H1 (cell line): Measurements from ENCODE around the gene CDK5RAP2. TPM values are rescaled to one million over a fixed set of nuclear protein-coding genes. Genes with fewer than 3 reads are reported as not detected.

ENCODE experiments used
- CTCF ChIA-PET: fragments of 300-600 bp; sonication (Branson Sonifier 250); formaldehyde crosslinking; loops from one replicate; lab custom pipeline; 2021; ENCODE audit not compliant: partially characterized antibody; lab: Charles Lee
- POLR2A ChIA-PET: fragments of 300-600 bp; sonication (Branson Sonifier 250); formaldehyde crosslinking; loops from one replicate; lab custom pipeline; 2021; ENCODE audit warnings: inconsistent platforms; ENCODE audit not compliant: partially characterized antibody; lab: Charles Lee
- DNase-seq, 2 experiments: peaks; one replicate each; pipeline versions ENCODE4 v3.0.0 to v3.0.0-alpha.2; 2010 to 2022; ENCODE audit warnings: low spot score in 2 of 2, low read depth in 1 of 2, mixed read lengths in 1 of 2
- FAIRE-seq: peaks from 2 replicates; lab custom pipeline; 2011; peaks lifted over from hg19 to GRCh38; lab: Jason Lieb, UNC
- H2AFZ ChIP-seq: 2 replicates; pipeline ENCODE4 v1.8.1; 2012; ENCODE audit warnings: low read length, inconsistent platforms
- H2AK5ac ChIP-seq: 2 replicates; pipeline ENCODE4 v1.6.1; 2013; ENCODE audit warnings: low read depth, low read length
- H2BK120ac ChIP-seq: replicated peaks from 2 replicates; pipeline ENCODE3; 2013; ENCODE audit warnings: low read depth, low read length, inconsistent platforms
- H2BK12ac ChIP-seq: 2 replicates; pipeline ENCODE4 v1.6.1; 2013; ENCODE audit warnings: low read depth, low read length
- H2BK15ac ChIP-seq: 2 replicates; pipeline ENCODE4 v1.6.1; 2013; ENCODE audit warnings: low read length
- H2BK20ac ChIP-seq: 2 replicates; pipeline ENCODE4 v1.6.1; 2013; ENCODE audit warnings: low read length
- H2BK5ac ChIP-seq: 2 replicates; pipeline ENCODE4 v1.6.1; 2013; ENCODE audit warnings: low read depth, low read length
- H3K14ac ChIP-seq: 2 replicates; pipeline ENCODE4 v1.6.1; 2013; ENCODE audit warnings: inconsistent platforms; ENCODE audit not compliant: insufficient read length
- H3K18ac ChIP-seq: 2 replicates; pipeline ENCODE4 v1.6.1; 2013; ENCODE audit warnings: low read length; ENCODE audit errors: extremely low read depth
- H3K23ac ChIP-seq: 2 replicates; pipeline ENCODE4 v1.6.1; 2013; ENCODE audit warnings: inconsistent platforms; ENCODE audit not compliant: insufficient read length
- H3K23me2 ChIP-seq: 2 replicates; pipeline ENCODE4 v1.6.1; 2013; ENCODE audit warnings: low read depth, low read length
- H3K27ac ChIP-seq: 2 replicates; pipeline ENCODE4 v1.6.1; 2011; ENCODE audit warnings: low read depth, low read length, inconsistent platforms
- H3K27me3 ChIP-seq, 4 experiments: replicated peaks in 1 of 4; 1 replicate in 1 of 4; 2 replicates in 3 of 4; pipeline versions ENCODE4 v1.6.1 to v1.8.1; 2011 to 2013; ENCODE audit warnings: low read length in 3 of 4, mild to moderate bottlenecking in 3 of 4, inconsistent platforms in 2 of 4, mixed read lengths in 2 of 4, moderate library complexity in 1 of 4; ENCODE audit not compliant: control insufficient read depth in 3 of 4, insufficient read depth in 3 of 4; ENCODE audit errors: extremely low read depth in 1 of 4
- H3K36me3 ChIP-seq, 4 experiments: 2 replicates each; pipeline versions ENCODE4 v1.6.1 to v1.8.1; 2011 to 2013; ENCODE audit warnings: mild to moderate bottlenecking in 4 of 4, low read length in 3 of 4, moderate library complexity in 2 of 4, control low read depth in 1 of 4, inconsistent platforms in 1 of 4; ENCODE audit not compliant: insufficient read depth in 4 of 4, control insufficient read depth in 2 of 4
- H3K4ac ChIP-seq: replicated peaks from 2 replicates; pipeline ENCODE3; 2013; ENCODE audit warnings: low read length, low read depth, mixed read lengths, inconsistent platforms; ENCODE audit not compliant: insufficient read length
- H3K4me1 ChIP-seq, 4 experiments: replicated peaks in 1 of 4; 1 replicate in 1 of 4; 2 replicates in 3 of 4; pipeline versions ENCODE4 v1.6.1 to v1.8.1; 2011 to 2013; ENCODE audit warnings: low read length in 3 of 4, inconsistent platforms in 2 of 4, mixed read lengths in 1 of 4; ENCODE audit not compliant: insufficient read depth in 4 of 4, control insufficient read depth in 3 of 4
- H3K4me2 ChIP-seq, 2 experiments: 2 replicates each; pipeline versions ENCODE4 v1.6.1 to v1.8.1; 2011 to 2013; ENCODE audit warnings: low read depth in 2 of 2, low read length in 2 of 2, control low read depth in 1 of 2, inconsistent platforms in 1 of 2, mild to moderate bottlenecking in 1 of 2; ENCODE audit not compliant: insufficient read depth in 1 of 2
- H3K4me3 ChIP-seq, 4 experiments: fragments of 200-600, 300-600 bp in 1 of 4; sonication (generic), shearing (Covaris generic), sonication (Bioruptor Twin) in 1 of 4; 2 replicates each; pipeline versions ENCODE4 v1.5.1 to v1.8.1; 2011 to 2016; ENCODE audit warnings: low read length in 4 of 4, low read depth in 3 of 4, control low read depth in 2 of 4, inconsistent platforms in 2 of 4, mild to moderate bottlenecking in 2 of 4, mixed read lengths in 1 of 4, moderate library complexity in 1 of 4; ENCODE audit not compliant: insufficient read depth in 2 of 4; ENCODE audit errors: extremely low read depth in 1 of 4
- H3K56ac ChIP-seq: replicated peaks from 2 replicates; pipeline ENCODE3; 2013; ENCODE audit warnings: low read depth, mild to moderate bottlenecking, mixed read lengths, low read length, inconsistent platforms; ENCODE audit not compliant: insufficient read length
- H3K79me1 ChIP-seq: 2 replicates; pipeline ENCODE4 v1.6.1; 2013; ENCODE audit warnings: low read depth, low read length, control low read depth
- H3K79me2 ChIP-seq, 2 experiments: 2 replicates each; pipeline versions ENCODE4 v1.6.1 to v1.8.1; 2012 to 2013; ENCODE audit warnings: low read length in 2 of 2, mild to moderate bottlenecking in 2 of 2, inconsistent platforms in 1 of 2; ENCODE audit not compliant: insufficient read depth in 2 of 2, control insufficient read depth in 1 of 2
- H3K9ac ChIP-seq, 4 experiments: replicated peaks in 1 of 4; 1 replicate in 1 of 4; 2 replicates in 3 of 4; pipeline versions ENCODE4 v1.6.1 to v1.8.1; 2011 to 2013; ENCODE audit warnings: low read depth in 3 of 4, low read length in 3 of 4, control low read depth in 2 of 4, mild to moderate bottlenecking in 2 of 4, moderate library complexity in 2 of 4, inconsistent platforms in 1 of 4; ENCODE audit errors: extremely low read depth in 1 of 4
- H3K9me3 ChIP-seq, 2 experiments: 2 replicates each; pipeline versions ENCODE4 v1.6.1 to v1.8.1; 2012 to 2013; ENCODE audit warnings: mild to moderate bottlenecking in 2 of 2, moderate library complexity in 2 of 2, control low read depth in 1 of 2, inconsistent platforms in 1 of 2, low read depth in 1 of 2, low read length in 1 of 2, mixed read lengths in 1 of 2; ENCODE audit not compliant: insufficient read depth in 2 of 2
- H4K20me1 ChIP-seq, 2 experiments: replicated peaks in 1 of 2; 2 replicates each; pipeline versions ENCODE3 to v1.8.1; 2011 to 2013; ENCODE audit warnings: inconsistent platforms in 2 of 2, low read length in 2 of 2, mild to moderate bottlenecking in 1 of 2; ENCODE audit not compliant: insufficient read depth in 2 of 2, control insufficient read depth in 1 of 2
- H4K5ac ChIP-seq: 2 replicates; pipeline ENCODE4 v1.6.1; 2013; ENCODE audit warnings: low read length, low read depth, mixed read lengths, inconsistent platforms; ENCODE audit not compliant: insufficient read length
- H4K8ac ChIP-seq: 2 replicates; pipeline ENCODE4 v1.8.0; 2013; ENCODE audit warnings: mild to moderate bottlenecking, moderate library complexity, low read length, inconsistent platforms; ENCODE audit not compliant: insufficient read depth; ENCODE audit errors: extremely low read depth
- H4K91ac ChIP-seq: replicated peaks from 2 replicates; pipeline ENCODE3; 2013; ENCODE audit warnings: low read length, mixed read lengths, inconsistent platforms; ENCODE audit not compliant: insufficient read length
- BACH1 ChIP-seq: IDR thresholded peaks from 2 replicates; pipeline ENCODE4 v1.6.1; 2012; ENCODE audit warnings: low read length, improper control_type of control experiment
- BRCA1 ChIP-seq: IDR thresholded peaks from 2 replicates; pipeline ENCODE4 v1.6.1; 2012; ENCODE audit warnings: low read depth, low read length, improper control_type of control experiment
- CBX5 ChIP-seq: fragments of 300-800, 300-1000 bp; sonication (generic); IDR thresholded peaks from 2 replicates; pipeline ENCODE4 v1.7.1; 2016; ENCODE audit warnings: antibody characterized with exemption, low read length, low read depth
- CREB1 ChIP-seq: IDR thresholded peaks from 2 replicates; pipeline ENCODE4 v1.6.1; 2012; ENCODE audit warnings: inconsistent platforms
- KDM4A ChIP-seq: IDR thresholded peaks from one replicate; pipeline ENCODE4 v1.7.1; 2012; ENCODE audit warnings: low read depth, mild to moderate bottlenecking, moderate library complexity, low read length, inconsistent platforms; ENCODE audit not compliant: severe bottlenecking
- MAX ChIP-seq: IDR thresholded peaks from 2 replicates; pipeline ENCODE4 v1.6.1; 2012; ENCODE audit warnings: inconsistent platforms
- NRF1 ChIP-seq: IDR thresholded peaks from 2 replicates; pipeline ENCODE4 v1.6.1; 2011; ENCODE audit warnings: mild to moderate bottlenecking, low read depth, low read length, improper control_type of control experiment
- POLR2A ChIP-seq, 2 experiments: IDR thresholded peaks; 1 replicate in 1 of 2; 2 replicates in 1 of 2; pipeline ENCODE4 v1.6.1; 2011; ENCODE audit warnings: low read depth in 2 of 2, low read length in 2 of 2, mild to moderate bottlenecking in 2 of 2; ENCODE audit errors: control extremely low read depth in 1 of 2
- RXRA ChIP-seq: IDR thresholded peaks from 2 replicates; pipeline ENCODE4 v1.6.1; 2011; ENCODE audit warnings: low read depth, mild to moderate bottlenecking, low read length, moderate library complexity; ENCODE audit not compliant: insufficient read depth
- SP4 ChIP-seq: IDR thresholded peaks from 2 replicates; pipeline ENCODE4 v1.6.1; 2012; ENCODE audit warnings: low read length, inconsistent platforms
- SRF ChIP-seq: IDR thresholded peaks from 2 replicates; pipeline ENCODE4 v1.6.1; 2011; ENCODE audit warnings: mild to moderate bottlenecking, low read depth, low read length, moderate library complexity
- TAF1 ChIP-seq: IDR thresholded peaks from 2 replicates; pipeline ENCODE4 v1.6.1; 2011; ENCODE audit warnings: mild to moderate bottlenecking, low read depth, low read length
- USF2 ChIP-seq: IDR thresholded peaks from 2 replicates; pipeline ENCODE4 v1.6.1; 2011; ENCODE audit warnings: low read length, improper control_type of control experiment
- ZNF274 ChIP-seq: IDR thresholded peaks from 2 replicates; pipeline ENCODE4 v1.7.0; 2012; ENCODE audit warnings: low read length, borderline replicate concordance; ENCODE audit errors: extremely low read depth
- WGBS, 2 experiments: shearing (Covaris generic) in 1 of 2; methylation state at CpG; one replicate each; pipeline versions ENCODE4 v1.1.6 to v1.1.7; 2013 to 2015; ENCODE audit warnings: low lambda C conversion rate in 2 of 2, mixed read lengths in 2 of 2, inconsistent platforms in 1 of 2, low coverage in 1 of 2, missing lambda C conversion rate in 1 of 2; ENCODE audit not compliant: insufficient replicate concordance in 2 of 2, insufficient coverage in 1 of 2, insufficient read length in 1 of 2; ENCODE audit errors: extremely low coverage in 1 of 2, missing lambda C conversion rate in 1 of 2; 5-methylcytosine and 5-hydroxymethylcytosine counted together
- polyA plus RNA-seq, 7 experiments: library from polyadenylated mRNA; depleted of rRNA in 3 of 7; stranded (reverse) in 5 of 7; unstranded in 2 of 7; fragments of >200 nt in 5 of 7; fragments of 200-250 nt in 2 of 7; gene quantifications; 1 replicate in 5 of 7; 2 replicates in 1 of 7; 4 replicates in 1 of 7; pipeline versions ENCODE4 v1.2.1 to v1.2.3, GENCODE V29; 2011 to 2013; ENCODE audit warnings: missing spikeins in 2 of 7, mixed read lengths in 2 of 7
- total RNA-seq: library from RNA; stranded (reverse); fragmentation: NEBNext Ultra II Directional; extraction: Animal tissue kit (Norgen Biotek cat#: 25700); gene quantifications from 2 replicates; pipeline ENCODE4 v1.2.1, GENCODE V29; 2021

The CDK5RAP2 gene
- total and polyA plus RNA-seq, 2 of the 8 experiments (the other 6 are each of a cell fraction or from before 2014, with no cell fraction given), result 19.8 to 49.4 TPM

GRCh38 chr9:120481846-120482245 is 98.1 kb downstream of the CDK5RAP2 start:
- TF ChIP-seq KDM4A, result no peak
- TF ChIP-seq MAX, result no peak
- TF ChIP-seq TAF1, result no peak
- TF ChIP-seq POLR2A (IDR thresholded peaks at IDR 0.05; ENCODE audit: control extremely low read depth in 1 of 2, low read depth in 2 of 2, low read length in 2 of 2), result no peak
- TF ChIP-seq BRCA1, result no peak
- TF ChIP-seq USF2, result no peak
- TF ChIP-seq CREB1, result no peak
- TF ChIP-seq SP4, result no peak
- TF ChIP-seq ZNF274, result no peak
- TF ChIP-seq CBX5, result no peak
- TF ChIP-seq SRF, result no peak
- no peak for TF ChIP-seq BACH1
- TF ChIP-seq NRF1, result no peak
- no peak for TF ChIP-seq RXRA
- TF ChIP-seq, all 59 proteins: peak for 0
- Histone ChIP-seq H3K23me2 (no peaks in the 10 kb centered on the region), H2BK5ac (no peak overlapping the region), H3K4me3 (no peak overlapping the region), H2BK20ac (no peak overlapping the region), H3K4me2 (no peak overlapping the region), H3K14ac (no peak overlapping the region), H4K5ac (no peak overlapping the region), H2BK12ac (no peak overlapping the region), H4K91ac (no peak overlapping the region), H3K18ac (no peak overlapping the region), H4K20me1 (peaks cover 0 to 5% of the 10 kb centered on the region in 2 experiments), H3K36me3 (peaks cover 2 to 27% (median 9%) of the 10 kb centered on the region in 4 experiments), H3K27me3 (no peaks in the 10 kb centered on the region), H3K9me3 (no peaks in the 10 kb centered on the region), H3K79me2 (no peaks in the 10 kb centered on the region), H2AK5ac (no peak overlapping the region), H3K23ac (no peak overlapping the region), H3K9ac (no peak overlapping the region), H2BK120ac (no peak overlapping the region), H2BK15ac (no peak overlapping the region), H3K56ac (no peak overlapping the region), H3K4me1 (peaks cover 0 to 7% (median 4%) of the 10 kb centered on the region in 4 experiments; a peak in 3 of 7 replicates), H2AFZ (no peak overlapping the region), H4K8ac (no peak overlapping the region), H3K4ac (no peak overlapping the region), H3K27ac (no peak overlapping the region), H3K79me1 (no peaks in the 10 kb centered on the region)
- no peak for DNase-seq
- POLR2A ChIA-PET, result no interaction called here
- CTCF ChIA-PET, result no interaction called here
- 95% methylated on average over 2 of the region's 2 CpGs; no CpG with 5 or more reads in 1 of the 2 experiments for WGBS, 2 experiments
- no peak for FAIRE-seq
